Ramos (cell line): ENCODE data around the gene KITLG.

Experiments used
- in situ Hi-C: fragments of 300-500 bp; cut with MboI; formaldehyde crosslinking; loops from one replicate; pipeline ENCODE4 v1.14.3; 2022; ENCODE audit warnings: low sequenced_read_pairs; ENCODE audit not compliant: unreplicated experiment

Gene KITLG

GRCh38 chr12:88578276-88579160, 1.8 kb downstream of the KITLG start:
- in situ Hi-C loops, result no loop called here

- in situ Hi-C loops, result no loop called here
These were observed 2.7 kb downstream of the KITLG start for GRCh38 chr12:88577537-88577936.

DNA sequence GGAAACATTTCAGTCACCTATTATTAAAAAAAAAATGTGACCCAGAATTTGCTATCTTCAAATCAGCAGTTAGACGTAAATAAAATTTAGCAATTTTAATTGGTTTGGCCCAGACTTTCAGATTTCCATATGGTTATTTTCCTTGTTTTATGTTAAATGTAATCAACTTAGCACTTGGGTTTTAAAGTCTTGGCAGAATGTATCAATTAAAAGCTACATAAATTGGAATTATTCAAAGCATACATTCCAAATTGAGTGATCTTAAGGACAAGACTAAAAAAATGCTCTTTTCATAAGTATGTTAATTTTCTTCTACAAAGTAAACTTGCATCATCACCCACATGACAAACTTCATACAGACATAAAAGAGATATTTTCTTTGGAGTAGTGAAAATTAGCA, 3.4 kb downstream of the KITLG start:
- in situ Hi-C loops, result no loop called here

DNA sequence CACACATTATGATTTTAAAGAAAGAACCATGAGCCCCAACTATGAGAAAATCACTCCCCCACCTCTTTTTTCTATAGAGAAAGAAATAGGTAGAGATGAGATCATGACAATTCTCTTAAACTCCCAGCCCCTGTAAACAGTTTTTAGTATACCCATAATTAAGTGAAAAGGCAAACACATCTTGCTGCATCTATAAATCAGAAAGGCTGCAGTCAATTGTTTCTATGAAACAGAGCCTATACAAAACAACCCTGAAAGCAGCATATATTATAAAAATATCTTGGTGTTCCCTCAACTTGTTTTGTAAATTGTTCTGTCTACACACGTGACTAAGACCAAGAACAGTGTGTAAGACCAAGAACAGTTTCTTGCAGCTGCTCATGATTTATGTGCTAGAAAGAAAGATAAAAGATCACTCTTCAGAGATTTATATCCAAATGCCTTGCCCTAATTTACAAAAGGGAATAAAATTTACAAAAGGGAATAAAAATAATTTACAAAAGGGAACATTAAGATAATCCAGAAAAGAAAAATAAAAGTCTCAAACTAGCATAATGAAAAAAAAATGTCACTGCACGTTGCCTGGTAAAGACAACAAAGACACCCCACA, 4.8 kb downstream of the KITLG start:
- in situ Hi-C loops, result no loop called here

- in situ Hi-C loops, result no loop called here
These were observed 6.0 kb downstream of the KITLG start for GRCh38 chr12:88574278-88574677.

DNA sequence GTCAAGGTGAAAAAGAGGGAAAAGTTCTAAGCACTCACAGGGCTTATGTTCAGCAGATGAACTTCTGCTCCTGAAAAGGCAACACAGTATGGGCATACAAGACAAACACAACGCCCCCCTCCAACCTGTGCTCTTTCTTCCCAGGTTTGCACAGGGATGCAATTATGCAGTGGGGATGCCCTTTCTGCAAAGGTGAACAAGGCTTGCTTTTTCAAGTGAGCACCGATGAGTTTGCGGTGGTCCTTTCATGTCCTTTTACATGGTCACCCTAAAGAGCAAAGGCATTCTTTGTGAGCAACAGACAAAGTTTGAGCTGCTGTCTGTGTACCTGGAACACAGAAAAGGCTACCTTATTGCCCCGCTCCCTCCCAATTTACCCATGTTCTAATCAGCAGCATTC, 6.7 kb downstream of the KITLG start:
- in situ Hi-C loops, result no loop called here

- in situ Hi-C loops, result no loop called here
These were observed 7.3 kb downstream of the KITLG start for GRCh38 chr12:88572781-88573549.

DNA sequence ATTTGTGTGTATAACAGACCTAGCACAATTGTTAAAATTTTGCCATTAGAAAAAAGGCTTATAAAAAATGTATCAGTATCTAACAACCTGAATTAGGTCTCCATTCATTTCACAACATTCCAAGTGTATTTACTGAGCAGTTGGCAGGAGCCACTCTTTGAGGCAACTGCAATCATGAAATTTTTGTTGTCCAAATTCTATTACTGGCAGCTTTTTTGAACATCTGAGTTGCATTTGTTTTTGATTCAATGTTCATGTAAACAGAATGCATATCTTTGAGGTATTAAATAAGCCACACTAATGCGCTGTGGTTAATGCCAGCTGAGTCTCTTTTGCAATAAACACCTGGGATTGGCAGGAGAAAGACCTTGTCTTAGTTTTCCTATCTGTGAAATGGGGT, 8.7 kb downstream of the KITLG start:
- in situ Hi-C loops, result no loop called here

DNA sequence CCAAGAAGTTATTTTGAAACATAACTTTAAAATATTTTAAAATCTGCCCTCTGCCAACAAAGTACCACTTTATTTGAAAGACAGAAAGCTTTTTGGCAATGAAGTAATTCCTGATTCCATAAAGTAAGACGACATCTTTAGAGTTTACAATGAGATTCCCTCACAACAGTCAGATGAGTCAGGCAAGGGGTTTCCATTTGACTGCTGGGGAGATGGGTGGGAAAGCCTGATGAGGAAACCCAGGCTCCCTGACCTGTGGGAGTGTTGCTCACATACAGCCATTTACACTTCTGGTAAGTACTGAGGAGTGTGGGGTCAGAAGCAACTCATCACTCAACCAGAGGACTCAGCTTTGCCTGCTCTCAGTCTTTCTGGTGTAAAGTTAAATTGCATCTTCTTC, 10.2 kb downstream of the KITLG start:
- in situ Hi-C loops, result no loop called here

GRCh38 chr12:88566430-88566829, 13.8 kb downstream of the KITLG start:
- in situ Hi-C loops, result no loop called here

GRCh38 chr12:88562846-88563582, 17.3 kb downstream of the KITLG start:
- in situ Hi-C loops, result no loop called here

- in situ Hi-C loops, result no loop called here
These were observed 18.1 kb downstream of the KITLG start for GRCh38 chr12:88562151-88562550.

GRCh38 chr12:88559772-88560171, 20.5 kb downstream of the KITLG start:
- in situ Hi-C loops, result no loop called here

GRCh38 chr12:88559199-88559598, 21.1 kb downstream of the KITLG start:
- in situ Hi-C loops, result no loop called here

GRCh38 chr12:88558340-88558867, 21.9 kb downstream of the KITLG start:
- in situ Hi-C loops, result no loop called here

GRCh38 chr12:88556213-88556774, 24.0 kb downstream of the KITLG start:
- in situ Hi-C loops, result no loop called here

DNA sequence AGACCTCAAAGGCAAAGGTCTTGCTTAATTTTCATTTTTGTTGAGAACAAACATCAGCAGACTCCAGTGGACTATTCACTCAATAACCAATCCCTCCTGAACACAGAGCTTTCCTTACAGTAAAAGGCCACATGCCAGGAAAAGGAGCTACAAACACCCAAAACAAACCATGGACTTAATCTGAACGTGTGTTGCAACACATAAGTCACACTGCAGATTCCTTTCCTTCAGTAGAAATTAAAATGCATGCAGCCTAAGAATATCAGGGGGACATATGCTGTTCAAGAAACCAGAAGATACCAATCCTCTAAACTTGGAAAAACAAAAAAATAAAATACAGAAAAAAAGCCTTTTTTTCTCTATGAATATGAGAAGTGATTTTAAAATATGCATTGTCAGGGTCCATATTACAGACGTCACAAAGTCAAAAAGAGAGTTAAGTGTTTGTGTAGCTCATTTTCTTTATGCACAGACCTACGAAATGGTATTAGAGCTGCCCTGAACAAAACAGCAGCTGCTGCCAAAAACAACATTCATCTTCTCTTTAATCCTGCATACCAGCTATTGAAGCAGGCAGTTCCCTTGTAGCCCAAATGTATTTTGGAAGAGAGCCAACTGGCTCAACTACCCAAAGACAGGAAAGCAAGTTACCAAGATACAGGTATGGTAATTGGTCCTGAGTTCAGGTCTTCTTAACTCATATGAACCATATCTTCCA, 26.2 kb downstream of the KITLG start:
- in situ Hi-C loops, result no loop called here

DNA sequence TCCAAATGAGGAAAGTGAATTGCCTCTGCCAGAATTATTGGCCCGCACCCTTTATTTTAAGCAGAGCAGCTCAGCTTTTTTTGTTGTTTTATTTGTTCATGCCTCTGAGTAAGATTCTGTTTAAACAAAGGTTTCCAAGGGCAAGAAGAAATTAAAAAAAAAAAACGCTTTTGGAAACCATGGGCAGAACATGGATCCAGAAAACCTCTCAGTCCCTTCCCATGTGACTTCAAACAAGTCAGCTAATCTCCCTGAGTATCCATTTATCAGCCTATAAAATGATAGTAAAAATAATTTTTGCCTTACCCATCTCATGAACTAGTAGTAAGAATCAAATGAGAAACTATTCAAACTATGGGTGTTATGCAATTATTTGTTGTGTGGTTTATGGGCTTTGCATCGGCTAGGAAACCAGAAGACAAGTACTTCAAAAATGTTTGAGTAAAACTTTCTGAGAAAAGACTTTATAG, 27.6 kb downstream of the KITLG start:
- in situ Hi-C loops, result no loop called here

GRCh38 chr12:88549929-88550328, 30.3 kb downstream of the KITLG start:
- in situ Hi-C loops, result no loop called here
